HG02973 (cell line): ENCODE data around the gene NMB.
"Not testable (repeated sequence)": the region's sequence is repeated elsewhere in the genome, so short reads cannot be mapped to it uniquely, and the experiment has no call there.

Experiments
- ATAC-seq: cut with Tn5 transposase; IDR thresholded peaks from one replicate; pipeline ENCODE4 v1.9.1; 2021; ENCODE audit warnings: moderate library complexity; ENCODE audit not compliant: unreplicated experiment

The NMB gene

GRCh38 chr15:84656972-84657371 lies 1.0 kb downstream of the NMB start:
- no peak for ATAC-seq

DNA sequence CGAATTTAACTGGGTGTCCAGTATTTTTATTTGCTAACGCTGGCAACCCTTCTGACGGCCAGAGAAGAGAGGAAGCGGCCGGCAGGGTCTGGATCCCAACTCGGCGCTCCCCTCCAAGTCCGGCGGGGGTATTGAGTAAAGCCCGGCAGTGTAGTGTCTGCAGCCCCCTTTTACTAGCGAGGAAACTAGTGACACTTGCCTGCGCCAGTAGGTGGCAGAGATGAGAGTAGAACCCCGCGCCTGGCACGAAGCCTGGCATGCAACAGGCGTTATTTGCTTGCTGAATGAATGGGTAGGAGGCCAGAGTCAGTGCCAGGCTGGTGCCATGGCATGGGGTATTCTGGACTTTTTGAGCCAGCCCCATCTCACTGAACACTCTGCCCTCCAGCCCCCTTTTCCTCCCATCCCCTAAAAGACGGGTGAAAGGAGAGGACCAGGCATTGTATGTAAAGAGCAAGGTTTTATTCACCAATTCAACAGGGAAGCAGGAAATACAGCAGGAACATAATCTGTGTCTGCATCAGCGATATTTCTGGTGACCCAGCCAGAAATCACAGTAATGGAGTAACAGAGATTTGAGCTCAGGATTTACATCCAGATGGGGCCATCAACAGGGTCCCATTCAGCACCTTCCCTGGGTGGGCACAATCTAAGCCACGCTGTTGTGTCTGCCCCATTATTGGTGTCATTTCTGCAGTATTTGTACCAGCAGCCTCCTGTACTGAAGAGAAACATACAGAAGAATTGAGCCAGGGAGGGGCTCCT lies 3.1 kb downstream of the NMB start:
- ATAC-seq = no peak

DNA sequence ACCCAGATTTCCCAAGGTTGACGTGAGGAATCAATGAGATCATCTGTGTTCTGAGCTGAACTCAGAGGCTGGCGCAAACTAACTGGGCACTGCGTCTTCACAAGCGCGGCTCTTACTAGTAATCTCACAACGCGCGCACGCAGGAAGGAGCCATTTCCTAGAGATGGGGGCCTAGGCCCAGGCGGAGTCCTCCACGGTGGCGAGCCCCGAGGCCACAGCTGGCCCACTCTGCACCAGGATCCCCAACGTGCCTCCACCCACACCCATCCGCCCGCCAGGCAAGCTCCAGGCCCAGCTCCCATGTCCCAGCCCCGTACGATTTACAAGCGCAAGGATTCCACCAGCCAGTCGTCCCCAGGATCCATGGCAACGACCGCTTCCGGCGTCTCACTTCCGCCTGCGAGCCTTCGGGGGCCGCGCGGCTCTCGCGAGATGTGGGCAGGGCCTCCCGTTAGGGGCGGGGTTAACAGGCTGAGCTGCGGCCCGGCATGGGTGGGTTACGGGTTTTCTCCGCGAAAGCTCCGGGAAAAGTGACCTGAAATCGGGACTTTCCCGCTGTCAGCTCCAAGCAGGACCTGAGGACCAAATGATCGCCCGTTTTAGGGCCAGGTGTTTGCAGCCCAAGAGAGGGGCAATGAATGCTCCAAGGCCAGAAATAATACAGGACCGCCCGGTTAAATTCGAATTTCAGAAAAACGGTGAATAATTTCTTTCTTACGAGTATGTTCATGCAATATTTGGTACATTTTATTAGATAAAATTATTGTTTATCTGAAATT lies 3.9 kb downstream of the NMB start, which contains the start of gene WDR73:
TSS of gene WDR73 (minus strand) at position 374 of the 779 bp plus-strand sequence. CDS start at position 365, 9 bp downstream.
- peak; percentile 85 for ATAC-seq

DNA sequence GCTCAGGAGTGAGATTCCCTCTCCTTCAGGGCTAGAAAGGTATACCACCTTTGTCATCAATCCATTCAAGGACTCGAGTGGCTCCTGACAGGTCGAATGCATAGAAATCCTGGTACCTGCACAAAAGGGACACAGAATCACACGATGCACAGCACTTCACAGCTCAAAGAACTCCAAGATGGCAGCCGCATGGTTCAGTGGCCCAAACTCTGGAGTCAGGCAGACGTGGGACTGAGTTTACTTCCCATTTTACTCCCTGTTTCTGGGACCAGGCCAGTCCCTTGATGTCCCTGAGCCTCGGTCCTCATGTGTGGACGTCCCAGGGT lies 4.5 kb downstream of the NMB start:
- ATAC-seq = no peak

GRCh38 chr15:84649706-84650105 lies 8.3 kb downstream of the NMB start:
- ATAC-seq = no peak

DNA sequence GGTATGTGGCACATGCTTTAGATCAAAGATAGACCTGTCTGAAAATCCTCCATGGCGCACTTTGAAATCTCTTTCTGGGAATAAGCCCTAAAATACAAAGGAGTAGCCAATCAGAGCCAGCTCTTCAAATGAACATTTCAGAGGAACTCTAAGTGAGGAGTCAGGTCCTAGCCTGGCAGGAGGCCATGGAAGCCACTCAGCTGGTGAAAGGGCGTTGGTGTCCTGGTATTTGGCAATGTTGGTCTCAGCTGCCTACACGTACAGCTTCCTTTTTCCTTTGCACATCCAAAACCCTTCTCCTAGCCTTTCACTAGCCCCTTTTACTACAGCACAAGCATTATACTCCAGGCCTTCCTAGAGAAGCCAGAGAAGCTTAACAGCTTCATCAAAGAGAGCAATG lies 9.5 kb downstream of the NMB start:
- no peak for ATAC-seq

DNA sequence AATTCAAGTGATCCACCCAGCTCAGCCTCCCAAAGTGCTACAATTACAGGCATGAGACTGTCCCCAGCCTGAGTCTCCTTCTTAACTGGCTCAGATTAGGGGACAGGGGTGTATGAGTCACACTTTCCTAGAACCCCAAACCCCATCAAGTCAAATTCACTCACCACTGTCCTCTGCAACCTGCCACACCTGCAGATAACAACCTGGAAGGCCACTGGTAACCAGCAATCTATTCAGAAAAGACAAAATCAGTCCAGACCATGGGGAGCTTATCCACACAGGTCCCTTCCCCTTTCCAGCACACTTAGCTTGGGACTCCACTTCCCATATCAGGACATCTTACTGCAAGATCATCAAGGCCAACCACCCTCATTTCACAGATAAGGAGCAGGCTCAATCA lies 10.3 kb downstream of the NMB start:
- ATAC-seq = no peak

- ATAC-seq = no peak
Measured at GRCh38 chr15:84645997-84646396, 12.0 kb downstream of the NMB start.

DNA sequence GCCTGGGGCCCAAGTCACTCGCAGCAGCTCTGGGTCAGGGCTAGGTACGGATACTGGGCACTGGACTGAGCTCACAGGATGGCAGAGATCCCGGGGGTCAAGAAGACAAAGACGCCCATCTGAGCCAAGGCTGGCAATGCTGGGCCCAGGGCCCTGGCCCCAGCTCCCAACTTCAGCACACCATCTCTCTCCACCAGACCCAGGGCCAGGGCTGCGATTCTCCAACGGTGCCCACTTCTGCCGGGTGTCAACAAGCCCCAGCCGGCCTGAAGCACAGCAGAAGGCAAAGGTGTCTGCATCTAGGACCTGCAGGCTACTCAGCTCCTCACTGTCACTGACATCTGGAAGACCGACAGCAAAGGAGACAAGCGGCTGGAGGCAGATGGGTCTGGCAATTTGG lies 12.5 kb downstream of the NMB start:
- no peak for ATAC-seq

DNA sequence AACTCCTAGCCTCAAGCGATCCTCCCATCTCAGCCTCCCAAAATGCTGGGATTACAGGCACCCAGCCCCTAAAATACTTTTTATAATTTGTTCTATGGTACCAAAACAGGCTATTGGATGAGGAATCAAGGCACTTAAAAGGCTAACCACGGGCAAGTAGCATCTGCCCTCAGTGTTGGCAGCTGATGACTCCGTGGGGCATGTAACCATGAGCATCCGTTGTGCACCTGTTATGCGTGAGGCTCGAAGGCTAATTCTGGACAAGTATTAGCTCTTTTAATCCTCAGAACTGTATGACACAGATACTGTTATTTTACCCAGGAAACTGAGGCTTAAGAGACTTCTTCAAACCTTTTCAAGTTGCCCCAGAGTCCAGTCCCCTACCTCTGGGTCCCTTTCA lies 14.2 kb downstream of the NMB start:
- no peak for ATAC-seq

DNA sequence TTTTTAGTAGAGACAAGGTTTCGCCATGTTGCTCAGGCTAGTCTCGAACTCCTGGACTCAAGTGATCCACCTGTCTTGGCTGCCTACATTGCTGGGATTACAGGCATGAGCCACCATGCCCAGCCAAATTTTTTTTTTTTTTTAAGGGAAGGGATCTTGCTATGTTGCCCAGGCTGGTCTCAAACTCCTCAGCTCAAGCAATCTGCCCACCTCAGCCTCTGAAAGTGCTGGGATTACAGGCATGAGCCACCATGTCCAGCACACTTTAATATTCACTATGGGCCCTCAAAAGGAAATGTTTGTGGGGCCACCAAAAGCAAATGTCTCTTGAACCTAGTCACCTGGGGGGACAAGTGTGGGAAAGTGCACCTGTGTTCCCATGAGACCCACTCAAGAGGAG lies 15.4 kb downstream of the NMB start:
- ATAC-seq = not testable (repeated sequence)

GRCh38 chr15:84641871-84642270 lies 16.1 kb downstream of the NMB start:
- ATAC-seq = not testable (repeated sequence)

DNA sequence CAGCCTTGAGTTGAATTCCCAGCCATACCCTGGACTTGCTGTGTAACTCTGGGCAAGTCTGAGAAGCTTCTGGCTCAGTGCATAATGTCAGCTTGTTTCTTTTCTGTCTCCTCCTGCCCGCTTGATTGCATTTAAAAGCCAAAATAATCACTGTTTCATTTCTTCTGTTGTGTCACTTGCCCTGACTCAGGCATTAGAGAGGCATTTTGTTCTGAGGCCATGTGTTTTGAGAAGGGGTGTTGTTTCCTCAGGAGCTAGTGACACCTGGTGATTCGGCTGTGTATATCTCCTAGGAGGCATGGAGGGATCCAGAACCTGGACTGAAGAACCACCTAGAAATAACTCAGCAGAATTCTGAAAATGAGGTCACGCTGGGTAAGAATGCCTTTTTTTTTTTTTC lies 19.9 kb downstream of the NMB start:
- no peak for ATAC-seq

DNA sequence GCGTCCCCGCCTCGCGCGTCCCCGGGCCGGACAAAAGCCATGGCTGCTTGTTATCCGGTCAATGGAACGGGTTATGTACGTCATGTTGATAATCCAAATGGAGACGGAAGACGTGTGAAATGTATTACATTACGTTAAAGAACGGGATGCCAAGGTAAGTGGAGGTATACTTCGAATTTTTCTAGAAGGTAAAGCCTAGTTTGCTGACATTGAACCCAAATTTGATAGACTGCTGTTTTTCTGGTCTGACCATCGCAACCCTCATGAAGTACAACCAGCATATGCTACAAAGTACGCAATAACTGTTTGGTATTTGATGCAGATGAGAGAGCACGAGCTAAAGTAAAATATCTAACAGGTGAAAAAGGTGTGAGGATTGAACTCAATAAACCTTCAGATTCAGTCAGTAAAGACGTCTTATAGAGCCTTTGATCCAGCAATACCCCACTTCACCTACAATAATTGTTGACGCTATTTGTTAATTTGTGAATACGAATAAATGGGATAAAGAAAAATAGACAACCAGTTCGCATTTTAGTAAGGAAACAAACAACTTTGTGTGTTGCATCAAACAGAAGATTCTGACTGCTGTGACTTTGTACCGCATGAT lies 23.7 kb downstream of the NMB start:
- ATAC-seq = no peak

DNA sequence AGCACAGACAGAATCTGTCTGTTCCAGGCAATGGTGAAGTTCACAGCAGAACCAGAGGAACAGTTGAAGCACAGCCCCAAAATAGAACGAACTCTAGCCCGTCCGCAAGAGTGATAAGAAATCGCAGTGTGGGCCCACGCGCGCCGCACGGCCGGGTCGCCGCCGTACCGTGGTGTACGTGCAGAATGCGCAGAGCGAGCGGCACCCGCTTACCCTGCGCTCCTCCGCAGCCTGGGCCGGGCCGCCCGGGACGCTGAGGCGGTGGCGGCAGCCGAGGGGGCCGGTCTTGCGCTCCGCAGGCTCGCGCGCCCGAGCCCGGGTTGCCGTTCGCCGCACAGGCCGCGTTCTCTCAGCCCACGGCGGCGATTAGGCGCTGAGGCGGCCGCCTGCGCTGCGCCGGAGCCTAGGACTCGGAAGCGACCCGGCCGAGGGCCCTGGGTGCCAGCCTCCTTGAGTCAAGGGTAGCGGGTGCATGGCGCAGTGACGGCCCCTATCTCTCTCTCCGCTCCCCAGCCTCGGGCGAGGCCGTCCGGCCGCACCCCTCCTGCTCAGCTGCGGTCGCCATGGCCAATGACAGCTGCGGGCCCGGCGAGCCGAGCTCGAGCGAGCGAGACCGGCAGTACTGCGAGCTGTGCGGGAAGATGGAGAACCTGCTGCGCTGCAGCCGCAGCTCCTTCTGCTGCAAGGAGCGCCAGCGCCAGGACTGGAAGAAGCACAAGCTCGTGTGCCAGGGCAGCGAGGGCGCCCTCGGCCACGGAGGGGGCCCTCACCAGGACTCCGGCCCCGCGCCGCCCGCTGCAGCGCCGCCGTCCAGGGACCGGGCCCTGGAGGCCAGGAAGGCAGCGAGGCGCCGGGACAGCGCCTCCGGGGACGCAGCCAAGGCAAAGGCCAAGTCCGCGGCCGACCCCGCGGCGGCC lies 24.4 kb downstream of the NMB start:
- ATAC-seq = peak; percentile 35

GRCh38 chr15:84631706-84632272 lies 26.2 kb downstream of the NMB start:
- ATAC-seq = no peak

GRCh38 chr15:84629033-84629432 lies 29.0 kb downstream of the NMB start:
- no peak for ATAC-seq

DNA sequence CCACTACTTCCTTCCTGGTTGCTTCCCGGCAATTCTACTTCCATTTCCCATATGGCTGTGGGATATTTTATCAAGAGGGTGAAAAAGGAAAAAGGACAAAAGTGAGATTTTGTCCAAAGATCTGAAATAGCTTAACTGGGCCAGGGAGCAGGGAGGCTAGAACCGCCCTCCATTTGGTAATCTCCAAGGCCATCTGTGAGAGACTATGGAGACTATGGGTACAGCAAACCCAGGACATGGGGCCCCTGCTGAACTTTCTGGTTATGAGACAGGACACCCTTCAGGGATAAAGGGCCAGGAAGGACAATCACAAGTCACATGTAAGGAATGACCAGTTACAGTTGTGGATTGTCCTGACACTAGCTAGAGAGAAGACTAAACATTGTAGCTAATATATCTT lies 32.9 kb downstream of the NMB start:
- no peak for ATAC-seq

DNA sequence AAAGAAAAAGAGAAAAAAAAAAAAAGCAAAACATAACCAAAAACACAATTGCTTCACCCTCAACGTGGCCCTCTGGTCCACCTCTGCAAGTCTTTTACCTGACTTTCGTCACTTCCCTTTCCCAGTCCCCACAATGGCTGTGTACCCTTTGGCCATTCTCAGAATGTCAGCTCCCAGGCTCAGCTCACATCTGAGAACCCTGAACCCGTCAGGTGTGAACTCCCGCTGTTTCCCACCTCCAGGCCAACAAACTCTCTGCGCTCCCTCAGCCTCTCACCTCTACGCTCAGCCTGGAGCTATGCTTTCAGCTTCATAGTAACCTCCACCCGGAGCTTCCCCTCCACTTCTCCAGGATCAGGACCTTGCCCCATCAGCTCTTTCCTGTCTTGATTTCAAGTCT lies 33.6 kb downstream of the NMB start:
- ATAC-seq = no peak

DNA sequence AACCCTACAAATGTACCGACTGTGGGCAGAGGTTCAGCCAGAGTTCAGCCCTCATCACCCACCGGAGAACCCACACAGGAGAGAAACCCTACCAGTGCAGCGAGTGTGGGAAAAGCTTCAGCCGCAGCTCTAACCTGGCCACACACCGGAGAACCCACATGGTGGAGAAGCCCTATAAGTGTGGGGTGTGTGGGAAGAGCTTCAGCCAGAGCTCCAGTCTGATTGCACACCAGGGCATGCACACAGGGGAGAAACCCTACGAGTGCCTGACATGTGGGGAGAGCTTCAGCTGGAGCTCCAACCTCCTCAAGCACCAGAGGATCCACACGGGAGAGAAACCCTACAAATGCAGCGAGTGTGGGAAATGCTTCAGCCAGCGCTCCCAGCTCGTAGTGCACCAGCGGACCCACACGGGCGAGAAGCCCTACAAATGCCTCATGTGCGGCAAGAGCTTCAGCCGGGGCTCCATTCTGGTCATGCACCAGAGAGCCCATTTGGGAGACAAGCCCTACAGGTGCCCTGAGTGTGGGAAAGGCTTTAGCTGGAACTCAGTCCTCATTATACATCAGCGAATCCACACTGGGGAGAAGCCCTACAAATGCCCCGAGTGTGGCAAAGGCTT lies 36.5 kb downstream of the NMB start:
- ATAC-seq = no peak
